OCI-LY1 (cell line): ENCODE results near the gene HCN4.

Source experiments
- H2AFZ ChIP-seq: fragments of 200-600 bp; sonication (generic), shearing (Covaris generic); 2 replicates; pipeline ENCODE4 v1.6.0; 2014; ENCODE audit warnings: antibody characterized with exemption, mild to moderate bottlenecking, low read length
- H3F3A ChIP-seq: fragments of 200-600 bp; sonication (generic), shearing (Covaris generic); 2 replicates; pipeline ENCODE4 v1.6.0; 2014; ENCODE audit warnings: mild to moderate bottlenecking, antibody characterized with exemption, low read length, moderate library complexity; ENCODE audit not compliant: insufficient read depth
- H3K27ac ChIP-seq: fragments of 200-600 bp; sonication (generic); 2 replicates; pipeline ENCODE4 v1.5.1; 2014; ENCODE audit warnings: low read length, mixed run types, mild to moderate bottlenecking, low read depth; ENCODE audit not compliant: poor library complexity, severe bottlenecking
- H3K27me3 ChIP-seq: fragments of 200-600 bp; sonication (generic); 2 replicates; pipeline ENCODE4 v1.6.0; 2014; ENCODE audit warnings: antibody characterized with exemption, mild to moderate bottlenecking, low read length, moderate library complexity; ENCODE audit not compliant: insufficient read depth
- H3K36me3 ChIP-seq: fragments of 200-600 bp; sonication (generic); 2 replicates; pipeline ENCODE4 v1.6.1; 2014; ENCODE audit warnings: mild to moderate bottlenecking, antibody characterized with exemption, low read length, moderate library complexity, mixed read lengths; ENCODE audit not compliant: insufficient read depth
- H3K4me1 ChIP-seq: fragments of 200-600 bp; sonication (generic); 2 replicates; pipeline ENCODE4 v1.5.1; 2014; ENCODE audit warnings: mild to moderate bottlenecking, low read length, moderate library complexity; ENCODE audit not compliant: insufficient read depth, severe bottlenecking
- H3K4me2 ChIP-seq: fragments of 200-600 bp; sonication (generic), shearing (Covaris generic); 2 replicates; pipeline ENCODE4 v1.6.1; 2014; ENCODE audit warnings: low read length
- H3K4me3 ChIP-seq: fragments of 200-600 bp; sonication (generic); 2 replicates; pipeline ENCODE4 v1.5.1; 2014; ENCODE audit warnings: low read length, low read depth, mild to moderate bottlenecking, mixed read lengths; ENCODE audit not compliant: poor library complexity, severe bottlenecking
- H3K79me2 ChIP-seq: fragments of 200-600 bp; shearing (Covaris generic); 2 replicates; pipeline ENCODE4 v1.6.1; 2016; ENCODE audit warnings: mixed run types, low read length, mixed read lengths; ENCODE audit not compliant: insufficient read depth
- H3K9ac ChIP-seq: fragments of 200-600 bp; sonication (generic), shearing (Covaris generic); 2 replicates; pipeline ENCODE4 v1.6.1; 2014; ENCODE audit warnings: mild to moderate bottlenecking, low read length, mixed read lengths
- H3K9me2 ChIP-seq: fragments of 200-600 bp; sonication (generic), shearing (Covaris generic); 2 replicates; pipeline ENCODE4 v1.6.1; 2014; ENCODE audit warnings: low read depth, mild to moderate bottlenecking, low read length, mixed read lengths
- H3K9me3 ChIP-seq: fragments of 200-600 bp; shearing (Covaris generic); 2 replicates; pipeline ENCODE4 v1.6.1; 2014; ENCODE audit warnings: low read length, mixed read lengths
- H4K20me1 ChIP-seq: fragments of 200-600 bp; sonication (generic), shearing (Covaris generic); 2 replicates; pipeline ENCODE4 v1.6.0; 2016; ENCODE audit warnings: mild to moderate bottlenecking, low read length; ENCODE audit not compliant: insufficient read depth
- EZH2 ChIP-seq: fragments of 200-600 bp; sonication (generic), shearing (Covaris generic); IDR thresholded peaks from 2 replicates; pipeline ENCODE4 v1.8.0; 2017; ENCODE audit warnings: borderline replicate concordance, mixed run types, mild to moderate bottlenecking, antibody characterized with exemption, low read length, moderate library complexity, mixed read lengths
- TF ChIP-seq, protein P1 (sequence below): fragments of 200-600 bp; sonication (generic), shearing (Covaris generic); IDR thresholded peaks from 2 replicates; pipeline ENCODE4 v1.5.1; 2017; ENCODE audit warnings: mild to moderate bottlenecking, antibody characterized with exemption, low read length, moderate library complexity, mixed read lengths

The HCN4 gene

DNA sequence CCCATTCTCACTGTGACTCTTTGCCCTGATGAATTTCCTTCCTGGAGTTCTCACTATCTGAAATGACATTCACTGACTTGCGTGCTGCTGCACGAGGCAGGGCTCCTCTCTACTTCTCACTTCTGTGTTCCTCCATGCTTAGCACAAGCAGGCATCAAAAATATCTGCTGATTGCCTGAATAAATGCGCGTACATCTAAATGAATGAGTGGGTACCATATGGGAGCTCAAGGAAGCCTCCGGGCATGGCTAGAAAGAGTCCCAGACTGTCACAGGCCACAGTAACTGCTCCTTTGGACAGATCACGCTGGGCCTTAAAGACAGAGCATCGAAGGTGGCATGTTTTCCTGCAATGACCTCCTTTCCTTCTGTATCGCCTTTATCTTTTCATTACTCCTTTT is 31.6 kb downstream of the HCN4 start:
- Histone ChIP-seq H3K79me2 (no peaks in the 10 kb centered on the region), H3K9ac (no peak overlapping the region), H3K27me3 (no peaks in the 10 kb centered on the region), H3K27ac (no peak overlapping the region), H2AFZ (no peak overlapping the region), H3K36me3 (no peaks in the 10 kb centered on the region), H3K4me3 (no peak overlapping the region), H4K20me1 (no peaks in the 10 kb centered on the region), H3K9me2 (no peaks in the 10 kb centered on the region), H3K4me2 (no peak overlapping the region), H3K4me1 (no peaks in the 10 kb centered on the region), H3F3A (no peaks in the 10 kb centered on the region), H3K9me3 (no peaks in the 10 kb centered on the region)
- no peak for TF ChIP-seq EZH2
- TF ChIP-seq, protein P1, sequence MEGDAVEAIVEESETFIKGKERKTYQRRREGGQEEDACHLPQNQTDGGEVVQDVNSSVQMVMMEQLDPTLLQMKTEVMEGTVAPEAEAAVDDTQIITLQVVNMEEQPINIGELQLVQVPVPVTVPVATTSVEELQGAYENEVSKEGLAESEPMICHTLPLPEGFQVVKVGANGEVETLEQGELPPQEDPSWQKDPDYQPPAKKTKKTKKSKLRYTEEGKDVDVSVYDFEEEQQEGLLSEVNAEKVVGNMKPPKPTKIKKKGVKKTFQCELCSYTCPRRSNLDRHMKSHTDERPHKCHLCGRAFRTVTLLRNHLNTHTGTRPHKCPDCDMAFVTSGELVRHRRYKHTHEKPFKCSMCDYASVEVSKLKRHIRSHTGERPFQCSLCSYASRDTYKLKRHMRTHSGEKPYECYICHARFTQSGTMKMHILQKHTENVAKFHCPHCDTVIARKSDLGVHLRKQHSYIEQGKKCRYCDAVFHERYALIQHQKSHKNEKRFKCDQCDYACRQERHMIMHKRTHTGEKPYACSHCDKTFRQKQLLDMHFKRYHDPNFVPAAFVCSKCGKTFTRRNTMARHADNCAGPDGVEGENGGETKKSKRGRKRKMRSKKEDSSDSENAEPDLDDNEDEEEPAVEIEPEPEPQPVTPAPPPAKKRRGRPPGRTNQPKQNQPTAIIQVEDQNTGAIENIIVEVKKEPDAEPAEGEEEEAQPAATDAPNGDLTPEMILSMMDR, result no peak

- TF ChIP-seq, protein P1, result no peak
- TF ChIP-seq EZH2, result no peak
- H4K20me1 ChIP-seq, result no peaks in the 10 kb centered on the region
- H3F3A ChIP-seq, result no peaks in the 10 kb centered on the region
- no peaks in the 10 kb centered on the region for H3K9me2 ChIP-seq
- H3K27me3 ChIP-seq, result no peaks in the 10 kb centered on the region
- H3K36me3 ChIP-seq, result no peaks in the 10 kb centered on the region
- no peak overlapping the region for H3K9ac ChIP-seq
- no peak overlapping the region for H2AFZ ChIP-seq
- no peaks in the 10 kb centered on the region for H3K4me1 ChIP-seq
- no peak overlapping the region for H3K4me3 ChIP-seq
- no peak overlapping the region for H3K27ac ChIP-seq
- no peaks in the 10 kb centered on the region for H3K79me2 ChIP-seq
- H3K9me3 ChIP-seq, result no peaks in the 10 kb centered on the region
- no peak overlapping the region for H3K4me2 ChIP-seq
These were observed 32.0 kb downstream of the HCN4 start for GRCh38 chr15:73336756-73337155.

DNA sequence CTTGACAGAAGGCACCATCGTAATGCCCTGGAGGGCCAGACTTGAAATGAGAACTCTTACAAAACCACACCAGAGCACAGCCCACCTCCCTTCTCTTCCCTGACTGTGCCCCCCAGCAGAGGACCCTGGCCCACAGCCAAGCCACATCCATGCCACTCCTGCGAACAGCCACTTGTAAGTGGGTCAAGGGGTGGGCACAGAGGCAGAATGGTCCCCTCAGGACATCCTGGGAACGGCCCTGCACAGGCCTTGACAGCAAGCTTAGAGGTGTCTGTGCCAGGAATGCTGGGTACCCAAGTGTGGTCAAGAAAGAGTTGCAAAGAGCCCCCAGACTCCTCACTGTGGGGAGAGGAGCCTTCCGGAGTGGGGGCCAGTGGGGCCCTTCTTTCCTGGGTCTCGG is 33.3 kb downstream of the HCN4 start:
- Histone ChIP-seq H3F3A (no peaks in the 10 kb centered on the region), H3K27ac (no peak overlapping the region), H3K4me3 (no peak overlapping the region), H3K9me3 (no peaks in the 10 kb centered on the region), H3K9me2 (no peaks in the 10 kb centered on the region), H3K36me3 (no peaks in the 10 kb centered on the region), H3K4me2 (no peak overlapping the region), H3K9ac (no peak overlapping the region), H2AFZ (no peak overlapping the region), H3K4me1 (no peaks in the 10 kb centered on the region), H4K20me1 (no peaks in the 10 kb centered on the region), H3K27me3 (0 out of 2 replicates have a peak, but pooled peaks cover 1% of the 10 kb centered on the region), H3K79me2 (no peaks in the 10 kb centered on the region)
- TF ChIP-seq, protein P1, result no peak
- no peak for TF ChIP-seq EZH2
